Breast epithelium (tissue), 4 donors: ENCODE data around the gene KLC1. TPM values are rescaled to one million over a fixed set of nuclear protein-coding genes. Genes with fewer than 3 reads are reported as not detected.

Experiments
- DNase-seq, 2 donors: peaks; one replicate each; pipeline ENCODE4 v3.0.0-alpha.2; 2019; ENCODE audit warnings: low spot score in 2 of 2
- H3K27ac ChIP-seq, 2 donors: fragments of 200-600 bp; sonication (generic) in 1 of 2; one replicate each; pipeline ENCODE4 v1.5.1; 2016 to 2019; ENCODE audit warnings: mild to moderate bottlenecking in 1 of 2
- H3K27me3 ChIP-seq, 2 donors: fragments of 200-600 bp; sonication (generic) in 1 of 2; one replicate each; pipeline versions ENCODE4 v1.5.1 to v1.6.0; 2017 to 2019; ENCODE audit warnings: control low read depth in 1 of 2, mild to moderate bottlenecking in 1 of 2
- H3K36me3 ChIP-seq: fragments of 200-600 bp; one replicate; pipeline ENCODE4 v1.5.1; 2019
- H3K4me1 ChIP-seq, 2 donors: fragments of 200-600 bp; sonication (generic); one replicate each; pipeline ENCODE4 v1.5.1; 2016 to 2019; ENCODE audit warnings: control low read depth in 1 of 2
- H3K4me3 ChIP-seq, 3 donors: fragments of 200-600 bp; sonication (generic); 1 replicate in 2 of 3; 2 replicates in 1 of 3; pipeline ENCODE4 v1.5.1; 2016 to 2019; ENCODE audit warnings: mild to moderate bottlenecking in 3 of 3, moderate library complexity in 2 of 3
- H3K9me3 ChIP-seq, 2 donors: fragments of 200-600 bp; sonication (generic) in 1 of 2; one replicate each; pipeline ENCODE4 v1.5.1; 2016 to 2019; ENCODE audit warnings: control low read depth in 1 of 2
- CTCF ChIP-seq, 3 donors: fragments of 450-650 bp; IDR thresholded peaks; one replicate each; pipeline ENCODE4 v1.5.1; 2016 to 2017; ENCODE audit warnings: antibody characterized with exemption in 3 of 3, mild to moderate bottlenecking in 3 of 3, moderate library complexity in 3 of 3
- POLR2A ChIP-seq: fragments of 450-650 bp; IDR thresholded peaks from one replicate; pipeline ENCODE4 v1.6.1; 2016; ENCODE audit warnings: antibody characterized with exemption, mild to moderate bottlenecking, moderate library complexity
- POLR2AphosphoS5 ChIP-seq, 3 donors: sonication (generic); formaldehyde crosslinking; IDR thresholded peaks; one replicate each; pipeline ENCODE4 v1.6.1; 2017; ENCODE audit warnings: antibody characterized with exemption in 3 of 3
- intact Hi-C: fragments of 100-400 bp; cut with DNase I; formaldehyde crosslinking; loops from one replicate; pipeline ENCODE4 v1.15.1; 2023; ENCODE audit warnings: low total_unique reads
- total RNA-seq, 3 donors: library from RNA; depleted of rRNA; stranded (reverse); fragments of >200 nt; gene quantifications; one replicate each; pipeline ENCODE4 v1.1.0, GENCODE V29; 2016

Gene KLC1
- total RNA-seq, 3 donors from 2014 or later = 222 to 275 (median 253) TPM

- no peak overlapping the region for H3K27ac ChIP-seq
These were observed 96.9 kb downstream of the KLC1 start for GRCh38 chr14:103725739-103726395.

GRCh38 chr14:103726474-103726873 is 97.5 kb downstream of the KLC1 start:
- Histone ChIP-seq H3K9me3 (no peaks in the 10 kb centered on the region), H3K4me1 (peaks cover 0 to 32% of the 10 kb centered on the region in 2 donors), H3K36me3 (no peaks in the 10 kb centered on the region), H3K4me3 (no peak overlapping the region), H3K27me3 (no peaks in the 10 kb centered on the region), H3K27ac (no peak overlapping the region)
- intact Hi-C loops = no loop called here
- no peak for DNase-seq
- TF ChIP-seq CTCF (IDR thresholded peaks at IDR 0.05) (no peak), POLR2A (no peak), POLR2AphosphoS5 (IDR thresholded peaks at IDR 0.05) (no peak)

More at GRCh38 chr14:103725739-103726395, 96.9 kb downstream of the KLC1 start:
- intact Hi-C loops = no loop called here
- H3K36me3 ChIP-seq = no peaks in the 10 kb centered on the region
- no peak for TF ChIP-seq POLR2AphosphoS5 (IDR thresholded peaks at IDR 0.05)
- H3K4me3 ChIP-seq = no peak overlapping the region
- H3K9me3 ChIP-seq = no peaks in the 10 kb centered on the region
- H3K4me1 ChIP-seq = peaks cover 0 to 32% of the 10 kb centered on the region in 2 donors
- no peaks in the 10 kb centered on the region for H3K27me3 ChIP-seq
- no peak for DNase-seq

- Histone ChIP-seq H3K9me3 (no peaks in the 10 kb centered on the region), H3K4me3 (no peak overlapping the region), H3K36me3 (no peaks in the 10 kb centered on the region), H3K27me3 (no peaks in the 10 kb centered on the region), H3K4me1 (peaks cover 0 to 32% of the 10 kb centered on the region in 2 donors), H3K27ac (no peak overlapping the region)
- intact Hi-C loops = no loop called here
- no peak for DNase-seq
- no peak for TF ChIP-seq POLR2AphosphoS5 (IDR thresholded peaks at IDR 0.05)
- TF ChIP-seq POLR2A = no peak
- no peak for TF ChIP-seq CTCF (IDR thresholded peaks at IDR 0.05)
These were observed 98.4 kb downstream of the KLC1 start for GRCh38 chr14:103727313-103727980.

GRCh38 chr14:103728141-103728540 is 99.1 kb downstream of the KLC1 start:
- no peaks in the 10 kb centered on the region for H3K27me3 ChIP-seq
- no peaks in the 10 kb centered on the region for H3K9me3 ChIP-seq
- no peak for DNase-seq
- H3K4me1 ChIP-seq = peaks cover 0 to 30% of the 10 kb centered on the region in 2 donors
- no peaks in the 10 kb centered on the region for H3K36me3 ChIP-seq
- peak overlapping the region; percentile 80 to 84 for H3K27ac ChIP-seq
- intact Hi-C loops = no loop called here
- H3K4me3 ChIP-seq = no peak overlapping the region
- TF ChIP-seq POLR2AphosphoS5 (IDR thresholded peaks at IDR 0.05) (no peak), POLR2A (no peak), CTCF (IDR thresholded peaks at IDR 0.05) (no peak)

DNA sequence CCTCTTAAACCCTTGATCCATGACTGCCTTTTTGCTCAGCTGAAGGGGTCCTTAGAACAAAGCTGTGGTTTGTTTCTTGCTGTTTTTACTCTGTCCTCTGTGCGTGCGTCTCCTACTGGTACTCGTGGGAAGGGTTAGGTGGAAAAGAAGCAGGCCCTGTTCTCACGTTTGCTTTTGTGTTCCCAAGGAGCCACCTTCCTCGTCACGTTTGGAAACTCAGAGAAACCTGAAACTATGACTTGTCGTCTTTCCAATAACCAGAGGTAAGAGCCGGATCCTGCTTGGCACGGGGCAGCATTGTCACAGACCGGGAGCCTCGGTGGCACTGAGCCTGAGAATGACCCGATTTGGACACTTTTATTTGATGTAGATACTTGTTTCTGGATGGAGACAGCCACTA is 99.7 kb downstream of the KLC1 start:
- H3K9me3 ChIP-seq = no peaks in the 10 kb centered on the region
- no peaks in the 10 kb centered on the region for H3K36me3 ChIP-seq
- no peak overlapping the region for H3K4me3 ChIP-seq
- no peaks in the 10 kb centered on the region for H3K27me3 ChIP-seq
- DNase-seq = peak in 1 of 2 donors; percentile 72
- peak in 2 of 3 donors; percentile 30 to 52 for TF ChIP-seq CTCF (IDR thresholded peaks at IDR 0.05)
- TF ChIP-seq POLR2AphosphoS5 (IDR thresholded peaks at IDR 0.05) = no peak
- TF ChIP-seq POLR2A = no peak
- intact Hi-C loops = no loop called here
- H3K4me1 ChIP-seq = peaks cover 0 to 24% of the 10 kb centered on the region in 2 donors
- H3K27ac ChIP-seq = peak overlapping the region; percentile 80 to 84
